Fibroblast of lung (primary cell): ENCODE data around the gene FGF9. TPM values are rescaled to one million over a fixed set of nuclear protein-coding genes. Genes with fewer than 3 reads are reported as not detected.

ENCODE experiments used
- DNase-seq, 2 donors: peaks; one replicate each; pipeline versions ENCODE4 v3.0.0 to v3.0.0-alpha.2; 2010; ENCODE audit warnings: low read depth in 2 of 2
- H2AFZ ChIP-seq: 2 replicates; pipeline ENCODE4 v1.5.1; 2012; ENCODE audit warnings: low read length, control low read depth, inconsistent platforms
- H3K27ac ChIP-seq: 2 replicates; pipeline ENCODE4 v1.5.1; 2011; ENCODE audit warnings: low read length, control low read depth; ENCODE audit not compliant: insufficient read depth
- H3K27me3 ChIP-seq: 2 replicates; pipeline ENCODE4 v1.5.1; 2011; ENCODE audit warnings: mild to moderate bottlenecking, low read length; ENCODE audit not compliant: control insufficient read depth, insufficient read depth
- H3K36me3 ChIP-seq: 2 replicates; pipeline ENCODE4 v1.5.1; 2011; ENCODE audit warnings: low read length; ENCODE audit not compliant: control insufficient read depth, insufficient read depth
- H3K4me1 ChIP-seq: 2 replicates; pipeline ENCODE4 v1.5.1; 2011; ENCODE audit warnings: low read length; ENCODE audit not compliant: control insufficient read depth, insufficient read depth; ENCODE audit errors: extremely low read depth
- H3K4me2 ChIP-seq: 2 replicates; pipeline ENCODE4 v1.5.1; 2011; ENCODE audit warnings: low read length, control low read depth; ENCODE audit not compliant: insufficient read depth; ENCODE audit errors: extremely low read depth
- H3K4me3 ChIP-seq, 4 experiments: fragments of 200-600 bp in 1 of 4; sonication (generic) in 1 of 4; replicated peaks in 1 of 4; 2 replicates each; pipeline ENCODE4 v1.5.1; 2011 to 2016; ENCODE audit warnings: low read length in 4 of 4, low read depth in 3 of 4, mild to moderate bottlenecking in 3 of 4, control low read depth in 2 of 4, inconsistent platforms in 1 of 4, mixed read lengths in 1 of 4; ENCODE audit not compliant: insufficient read depth in 1 of 4; ENCODE audit errors: control extremely low read depth in 1 of 4
- H3K79me2 ChIP-seq: 2 replicates; pipeline ENCODE4 v1.5.1; 2012; ENCODE audit warnings: mild to moderate bottlenecking, low read length, inconsistent platforms; ENCODE audit not compliant: control insufficient read depth, insufficient read depth
- H3K9ac ChIP-seq: 2 replicates; pipeline ENCODE4 v1.5.1; 2011; ENCODE audit warnings: mild to moderate bottlenecking, low read length, control low read depth; ENCODE audit not compliant: insufficient read depth
- H3K9me3 ChIP-seq: 2 replicates; pipeline ENCODE4 v1.5.1; 2012; ENCODE audit warnings: low read depth, low read length; ENCODE audit not compliant: control insufficient read depth, insufficient read depth
- H4K20me1 ChIP-seq: 2 replicates; pipeline ENCODE4 v1.5.1; 2011; ENCODE audit warnings: low read length; ENCODE audit not compliant: control insufficient read depth, insufficient read depth; ENCODE audit errors: extremely low read depth
- CTCF ChIP-seq, 2 donors: IDR thresholded peaks in 1 of 2; conservative IDR thresholded peaks in 1 of 2; 1 replicate in 1 of 2; 2 replicates in 1 of 2; pipeline ENCODE4 v1.5.1; 2011 to 2012; ENCODE audit warnings: low read length in 2 of 2, control low read depth in 1 of 2, inconsistent platforms in 1 of 2, low read depth in 1 of 2, mild to moderate bottlenecking in 1 of 2
- EZH2 ChIP-seq: IDR thresholded peaks from 2 replicates; pipeline ENCODE4 v1.5.1; 2012; ENCODE audit warnings: low read length, control low read depth, mild to moderate bottlenecking; ENCODE audit errors: missing control alignments
- polyA plus RNA-seq, 2 donors: library from polyadenylated mRNA; depleted of rRNA in 1 of 2; stranded (reverse) in 1 of 2; unstranded in 1 of 2; fragments of >200 nt; gene quantifications; 2 replicates each; pipeline ENCODE4 v1.2.1, GENCODE V29; 2011 to 2012; ENCODE audit warnings: missing spikeins in 1 of 2
- total RNA-seq: library from RNA; depleted of rRNA; stranded (reverse); fragments of >200 nt; gene quantifications from 2 replicates; pipeline ENCODE4 v1.2.1, GENCODE V29; 2014

The FGF9 gene
- total and polyA plus RNA-seq, 2 donors (not counting 1 experiment from before 2014, with no cell fraction given) = 0.06 to 0.33 TPM

- no peak overlapping the region for H3K4me3 ChIP-seq
- no peaks in the 10 kb centered on the region for H3K36me3 ChIP-seq
- no peaks in the 10 kb centered on the region for H3K27me3 ChIP-seq
- H3K9ac ChIP-seq = no peak overlapping the region
- peak; percentile 54 to 89 for DNase-seq
- no peak overlapping the region for H2AFZ ChIP-seq
- H3K4me2 ChIP-seq = no peak overlapping the region
- no peaks in the 10 kb centered on the region for H3K9me3 ChIP-seq
- no peaks in the 10 kb centered on the region for H3K79me2 ChIP-seq
- H4K20me1 ChIP-seq = no peaks in the 10 kb centered on the region
- TF ChIP-seq EZH2 (no peak), CTCF (conservative IDR thresholded peaks at IDR 0.05 in 1 of 2, IDR thresholded peaks at IDR 0.05 in 1 of 2; ENCODE audit: low read depth in 1 of 2, low read length in 2 of 2) (no peak)
- H3K4me1 ChIP-seq = no peaks in the 10 kb centered on the region
- H3K27ac ChIP-seq = no peak overlapping the region
Observed at GRCh38 chr13:21683034-21683733, 12.3 kb downstream of the FGF9 start.

GRCh38 chr13:21684576-21684975, 13.7 kb downstream of the FGF9 start:
- H3K79me2 ChIP-seq = no peaks in the 10 kb centered on the region
- H3K9me3 ChIP-seq = no peaks in the 10 kb centered on the region
- H3K27ac ChIP-seq = no peak overlapping the region
- H3K4me2 ChIP-seq = no peak overlapping the region
- no peak overlapping the region for H3K9ac ChIP-seq
- H4K20me1 ChIP-seq = no peaks in the 10 kb centered on the region
- no peaks in the 10 kb centered on the region for H3K36me3 ChIP-seq
- H3K4me1 ChIP-seq = no peaks in the 10 kb centered on the region
- H3K27me3 ChIP-seq = peaks cover under 1% of the 10 kb centered on the region
- DNase-seq = peak; percentile 14 to 17
- H3K4me3 ChIP-seq = no peak overlapping the region
- H2AFZ ChIP-seq = no peak overlapping the region
- no peak for TF ChIP-seq CTCF (conservative IDR thresholded peaks at IDR 0.05 in 1 of 2, IDR thresholded peaks at IDR 0.05 in 1 of 2; ENCODE audit: low read depth in 1 of 2, low read length in 2 of 2)
- TF ChIP-seq EZH2 = no peak

- Histone ChIP-seq H3K36me3 (no peaks in the 10 kb centered on the region), H3K4me1 (no peaks in the 10 kb centered on the region), H3K27me3 (peaks cover 6% of the 10 kb centered on the region), H3K9ac (no peak overlapping the region), H3K4me3 (no peak overlapping the region), H3K79me2 (no peaks in the 10 kb centered on the region), H3K4me2 (no peak overlapping the region), H4K20me1 (no peaks in the 10 kb centered on the region), H2AFZ (no peak overlapping the region), H3K27ac (no peak overlapping the region), H3K9me3 (no peaks in the 10 kb centered on the region)
- TF ChIP-seq CTCF (conservative IDR thresholded peaks at IDR 0.05 in 1 of 2, IDR thresholded peaks at IDR 0.05 in 1 of 2; ENCODE audit: low read depth in 1 of 2, low read length in 2 of 2) (no peak), EZH2 (no peak)
- DNase-seq = no peak
Observed at GRCh38 chr13:21685485-21686064, 14.7 kb downstream of the FGF9 start.
